GM21619 (cell line): Measurements from ENCODE around the gene SYNE3.
A peak's percentile ranks its signal among the peaks of the same experiment; 100 is the strongest.

Experiments
- ATAC-seq: cut with Tn5 transposase; IDR thresholded peaks from one replicate; pipeline ENCODE4 v1.9.1; 2021; ENCODE audit not compliant: unreplicated experiment

SYNE3 gene, protein sequence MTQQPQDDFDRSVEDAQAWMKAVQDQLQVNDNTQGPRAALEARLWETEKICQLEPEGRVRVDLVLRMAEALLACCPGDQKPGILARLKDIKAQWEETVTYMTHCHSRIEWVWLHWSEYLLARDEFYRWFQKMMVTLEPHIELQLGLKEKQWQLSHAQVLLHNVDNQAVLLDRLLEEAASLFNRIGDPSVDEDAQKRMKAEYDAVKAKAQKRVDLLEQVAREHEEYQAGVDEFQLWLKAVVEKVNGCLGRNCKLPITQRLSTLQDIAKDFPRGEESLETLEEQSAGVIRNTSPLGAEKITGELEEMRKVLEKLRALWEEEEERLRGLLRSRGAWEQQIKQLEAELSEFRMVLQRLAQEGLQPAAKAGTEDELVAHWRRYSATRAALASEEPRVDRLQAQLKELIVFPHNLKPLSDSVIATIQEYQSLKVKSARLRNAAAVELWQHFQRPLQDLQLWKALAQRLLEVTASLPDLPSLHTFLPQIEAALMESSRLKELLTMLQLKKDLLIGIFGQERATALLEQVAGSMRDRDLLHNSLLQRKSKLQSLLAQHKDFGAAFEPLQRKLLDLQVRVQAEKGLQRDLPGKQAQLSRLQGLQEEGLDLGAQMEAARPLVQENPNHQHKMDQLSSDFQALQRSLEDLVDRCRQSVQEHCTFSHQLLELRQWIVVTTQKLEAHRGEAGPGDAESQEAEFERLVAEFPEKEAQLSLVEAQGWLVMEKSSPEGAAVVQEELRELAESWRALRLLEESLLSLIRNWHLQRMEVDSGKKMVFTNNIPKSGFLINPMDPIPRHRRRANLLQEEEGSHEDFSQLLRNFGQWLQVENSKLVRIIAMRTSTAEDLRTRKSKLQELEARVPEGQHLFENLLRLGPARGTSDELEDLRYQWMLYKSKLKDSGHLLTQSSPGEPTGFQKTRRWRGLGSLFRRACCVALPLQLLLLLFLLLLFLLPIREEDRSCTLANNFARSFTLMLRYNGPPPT

DNA sequence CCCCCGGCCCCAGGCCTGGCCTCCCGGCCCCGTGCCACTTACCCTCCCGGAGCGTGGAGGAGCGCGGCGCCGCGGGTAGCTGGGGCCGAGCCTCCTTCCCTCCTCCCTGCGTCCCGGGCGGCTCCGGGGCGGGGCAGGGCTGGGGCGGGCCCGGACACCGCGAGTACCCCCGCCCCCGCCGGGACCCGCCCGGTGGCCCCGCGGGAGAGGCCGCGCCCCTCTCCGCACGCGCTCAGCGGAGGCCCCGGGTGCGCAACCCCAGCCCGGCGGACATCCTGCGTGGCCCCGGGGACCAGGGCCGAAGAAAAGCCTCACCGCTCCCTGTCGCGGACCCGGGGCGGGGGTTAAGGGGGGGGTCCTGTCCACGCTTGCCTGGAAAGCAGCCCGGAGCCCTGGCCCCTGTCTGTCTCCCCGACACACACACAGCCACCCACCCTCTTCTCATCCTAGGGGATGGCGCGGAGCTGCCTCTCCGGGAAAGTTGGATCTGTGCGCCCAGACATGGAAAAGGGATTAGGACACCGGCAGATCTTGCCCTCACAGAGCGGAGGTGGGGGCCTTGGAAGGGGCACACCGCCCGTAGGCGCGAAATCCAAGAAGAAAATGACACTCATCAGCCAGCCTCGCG lies at the start of gene SYNE3:
Gene SYNE3, minus strand, starts transcription at position 97 of the 628 bp plus-strand sequence. CDS start 40,829 bp downstream, outside the sequence.
- peak; percentile 42 for ATAC-seq

DNA sequence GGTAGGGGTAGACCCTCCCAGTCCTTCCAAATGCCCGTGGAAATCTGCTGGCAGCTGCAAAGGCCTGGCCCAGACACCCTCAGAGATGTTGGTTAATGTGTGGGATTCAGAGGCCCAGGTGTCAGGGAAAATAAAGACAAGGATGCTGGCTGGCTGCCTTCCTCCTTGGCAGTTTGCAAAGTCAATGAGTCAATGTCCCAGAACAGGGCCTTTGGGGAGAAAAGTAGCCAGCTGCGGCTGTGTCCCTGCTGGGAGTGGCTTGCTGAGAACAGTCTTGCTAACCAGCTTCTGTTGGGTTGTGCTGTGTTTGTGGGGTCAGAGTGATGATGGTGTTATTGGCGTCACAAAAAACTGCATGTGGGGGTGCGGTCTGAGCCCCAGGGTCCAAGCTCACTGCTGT lies 47.6 kb upstream of the SYNE3 start:
- no peak for ATAC-seq

DNA sequence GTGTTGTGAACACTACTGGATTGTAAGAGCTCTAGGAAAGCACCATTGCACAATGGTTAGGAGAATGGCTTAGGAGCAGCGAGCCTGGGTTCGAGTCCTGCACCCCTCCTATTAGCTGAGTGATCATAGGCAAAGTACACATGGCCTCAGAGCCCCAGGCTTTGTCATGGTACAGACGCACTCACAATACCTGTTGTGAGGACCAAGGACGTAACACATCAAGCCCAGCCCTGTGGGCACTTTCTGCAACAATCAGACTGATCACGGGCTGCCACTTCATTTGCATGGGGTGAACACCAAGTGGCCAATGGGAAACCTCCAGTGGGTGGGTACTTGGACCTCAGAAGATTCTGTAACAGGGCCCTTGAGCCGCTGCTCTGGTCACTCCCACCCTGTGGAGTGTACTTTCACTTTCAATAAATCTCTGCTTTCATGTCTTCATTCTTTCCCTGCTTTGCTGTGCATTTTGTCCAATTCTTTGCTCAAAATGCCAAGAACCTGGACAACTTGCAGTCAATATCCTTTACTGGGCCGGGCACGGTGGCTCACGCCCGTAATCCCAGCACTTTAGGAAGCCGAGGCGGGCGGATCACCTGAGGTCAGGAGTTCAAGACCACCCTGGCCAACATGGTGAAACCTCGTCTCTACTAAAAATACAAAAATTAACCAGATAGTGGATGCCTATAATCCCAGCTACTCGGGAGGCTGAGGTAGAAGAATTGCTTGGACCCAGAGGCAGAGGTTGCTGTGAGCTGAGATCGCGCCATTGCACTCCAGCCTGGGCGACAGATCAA lies 46.6 kb upstream of the SYNE3 start:
- no peak for ATAC-seq

DNA sequence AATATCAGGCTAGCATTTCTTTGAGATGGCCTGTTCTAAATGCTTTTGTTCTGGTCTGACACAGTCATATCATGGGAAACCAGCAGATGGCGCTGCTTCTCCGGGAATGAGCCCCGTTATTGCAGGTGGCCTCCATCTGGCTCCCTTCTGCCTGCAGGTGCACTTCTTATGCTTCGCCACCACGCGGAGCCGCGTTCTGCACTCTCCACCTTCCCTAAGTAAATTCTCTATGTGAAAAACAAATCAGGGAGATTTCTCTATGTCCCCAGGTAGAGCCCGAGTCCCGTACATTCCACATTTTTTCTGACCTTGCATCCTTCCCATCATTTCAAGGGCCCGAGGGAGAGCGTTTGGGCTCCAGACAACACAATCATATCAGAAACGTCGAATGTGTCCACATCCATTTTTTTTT lies 44.6 kb upstream of the SYNE3 start:
- peak; percentile 89 for ATAC-seq

DNA sequence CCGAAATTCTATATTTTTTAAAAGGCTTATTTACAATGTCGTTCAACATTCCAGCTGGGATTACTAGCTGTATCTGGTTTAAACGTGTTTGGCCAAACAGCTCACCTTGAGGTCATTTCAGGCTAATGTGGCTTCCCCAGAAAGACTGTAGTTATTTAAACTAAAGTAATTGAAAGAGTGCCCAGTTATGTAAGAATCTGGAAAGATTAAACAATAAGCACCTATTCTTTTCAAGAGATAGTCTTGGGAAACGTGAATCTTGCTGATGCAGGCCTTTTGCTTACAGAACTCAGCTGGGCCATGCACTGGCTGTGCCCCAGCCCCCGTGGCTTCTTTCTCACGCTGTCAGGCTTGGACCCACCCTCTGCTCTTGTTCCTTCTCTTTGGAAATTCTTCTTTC lies 42.8 kb upstream of the SYNE3 start:
- no peak for ATAC-seq

DNA sequence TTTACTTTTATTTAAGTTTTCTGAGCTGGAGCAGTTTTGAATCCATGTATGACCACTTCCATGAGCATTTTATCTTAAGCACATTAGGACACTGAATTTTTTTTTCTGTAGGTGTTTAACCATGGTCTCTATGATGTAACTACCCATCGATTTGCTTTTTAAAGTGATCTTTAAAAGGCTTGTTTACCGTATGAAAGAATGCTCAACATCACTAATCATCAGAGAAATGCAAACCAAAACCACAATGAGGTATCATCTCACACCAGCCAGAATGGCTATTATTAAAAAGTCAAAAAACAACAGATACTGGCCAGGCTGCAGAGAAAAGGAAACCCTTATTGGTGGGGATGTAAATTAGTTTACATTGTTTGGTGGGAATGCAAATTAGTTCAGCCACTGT lies 41.4 kb upstream of the SYNE3 start:
- ATAC-seq, result no peak

DNA sequence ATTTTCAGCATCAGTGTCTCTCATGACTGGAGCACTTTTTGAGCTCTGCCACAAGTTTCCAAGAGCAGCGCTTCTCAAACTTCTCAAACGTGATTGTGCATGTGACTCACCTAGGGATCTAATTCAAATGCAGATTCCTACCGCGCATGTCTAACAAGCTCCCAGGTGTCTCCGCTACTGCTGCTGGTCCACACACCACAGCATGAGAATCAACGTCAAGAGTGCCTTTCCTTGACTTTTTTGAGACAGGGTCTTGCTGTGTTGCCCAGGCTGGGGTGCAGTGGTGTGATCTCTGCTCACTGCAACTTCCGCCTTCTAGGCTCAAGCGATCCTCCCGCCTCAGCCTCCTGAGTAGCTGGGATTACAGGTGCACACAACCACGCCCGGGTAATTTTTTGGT lies 40.8 kb upstream of the SYNE3 start:
- ATAC-seq, result no peak

DNA sequence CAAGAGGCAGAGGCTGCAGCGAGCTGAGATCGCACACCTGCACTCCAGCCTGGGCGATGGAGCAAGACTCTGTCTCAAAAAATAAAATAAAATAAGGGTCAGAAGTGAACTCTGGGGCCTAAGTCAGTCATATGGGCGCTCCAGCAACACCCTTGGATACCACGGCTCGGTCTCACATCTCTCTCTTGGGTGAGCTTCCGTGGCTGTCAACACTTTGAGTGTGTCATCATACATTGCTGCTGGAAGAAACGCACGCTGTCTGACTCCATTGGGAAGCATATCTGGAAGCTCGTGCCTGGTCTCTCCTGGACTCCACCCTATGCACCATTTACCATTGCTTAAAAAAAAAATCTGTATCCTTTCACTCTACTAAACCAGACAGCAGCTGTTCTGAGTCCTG lies 38.6 kb upstream of the SYNE3 start:
- no peak for ATAC-seq

DNA sequence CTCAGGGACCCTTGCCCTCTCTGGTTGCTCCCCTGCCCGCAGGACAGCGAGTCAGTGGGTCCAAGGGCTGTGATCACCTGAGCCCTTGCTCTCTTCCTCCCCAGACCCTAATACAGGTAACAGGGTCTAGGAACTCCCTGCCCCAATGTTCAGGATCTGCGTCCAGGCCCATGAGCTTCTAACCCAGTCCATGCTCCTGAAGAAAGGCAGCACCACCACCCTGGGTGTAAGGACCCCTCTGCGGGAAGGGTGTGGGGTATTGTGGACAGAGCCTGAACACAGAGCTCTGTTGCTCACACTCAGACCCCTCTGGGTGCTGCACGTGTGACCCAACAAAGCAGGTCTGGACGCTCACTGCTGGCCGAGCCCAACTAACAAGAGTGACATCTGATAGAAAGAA lies 36.7 kb upstream of the SYNE3 start:
- no peak for ATAC-seq

DNA sequence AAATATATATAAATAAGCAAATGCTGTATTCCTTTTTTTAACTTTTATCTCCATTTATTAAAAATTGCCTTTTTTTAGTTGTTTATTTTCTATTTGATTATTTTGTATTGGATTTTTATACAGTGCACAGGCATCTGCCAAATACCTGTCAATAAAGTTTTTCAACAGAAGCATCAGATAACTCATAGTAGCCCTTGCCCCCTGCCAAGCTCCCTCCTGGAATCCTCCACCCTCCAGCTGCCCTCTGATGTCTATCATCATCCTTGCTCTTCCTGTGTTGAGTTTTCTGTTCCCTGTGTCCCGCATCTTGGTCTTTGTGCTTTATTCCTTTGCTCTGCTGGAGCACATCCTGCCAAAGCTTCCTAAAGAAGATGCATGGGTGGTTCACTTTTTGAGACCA lies 35.0 kb upstream of the SYNE3 start:
- ATAC-seq, result no peak

DNA sequence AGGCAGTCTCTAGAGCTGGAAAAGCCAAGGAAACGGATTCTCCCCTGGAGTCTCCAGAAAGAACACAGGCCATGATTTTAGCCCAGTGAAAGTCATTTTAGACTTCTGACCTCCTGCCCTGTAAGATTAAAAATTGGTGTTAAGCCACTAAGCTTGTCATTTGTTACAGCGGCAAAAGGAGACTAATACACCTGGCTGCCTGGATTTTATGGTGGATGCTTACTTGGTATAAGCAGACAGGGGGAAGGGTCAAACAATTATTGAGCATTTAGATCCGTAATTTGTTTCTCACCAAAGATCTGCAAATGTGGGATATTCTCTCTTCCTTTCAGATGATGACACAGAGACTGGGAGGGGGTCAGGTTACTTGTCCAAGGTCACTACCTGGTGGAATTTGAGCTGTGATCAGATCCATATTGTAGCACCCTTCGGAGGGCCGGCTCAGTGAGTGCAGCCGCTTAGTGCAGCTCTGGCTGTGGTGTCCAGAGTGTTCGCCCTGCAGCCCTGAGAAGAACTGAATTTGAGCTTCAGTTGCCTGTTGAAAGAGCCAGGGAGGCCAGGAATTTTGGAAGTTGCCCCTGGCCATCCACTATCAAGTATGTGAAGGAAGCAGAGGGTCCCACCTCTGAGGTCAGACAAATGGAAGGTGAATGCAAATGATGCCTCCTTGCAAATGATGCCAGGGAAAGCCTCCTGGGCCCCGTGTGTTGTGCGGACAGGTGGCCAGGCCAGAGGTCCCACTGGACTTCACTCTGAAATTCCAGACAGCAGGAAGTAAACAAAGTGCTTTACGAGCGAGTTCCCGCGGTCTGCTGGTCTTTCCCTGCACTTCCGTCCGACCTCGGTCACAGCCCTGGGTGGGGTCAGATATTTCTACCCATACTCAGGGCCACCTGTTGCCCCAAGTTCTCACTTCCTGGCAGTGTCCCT lies 33.5 kb upstream of the SYNE3 start:
- no peak for ATAC-seq

DNA sequence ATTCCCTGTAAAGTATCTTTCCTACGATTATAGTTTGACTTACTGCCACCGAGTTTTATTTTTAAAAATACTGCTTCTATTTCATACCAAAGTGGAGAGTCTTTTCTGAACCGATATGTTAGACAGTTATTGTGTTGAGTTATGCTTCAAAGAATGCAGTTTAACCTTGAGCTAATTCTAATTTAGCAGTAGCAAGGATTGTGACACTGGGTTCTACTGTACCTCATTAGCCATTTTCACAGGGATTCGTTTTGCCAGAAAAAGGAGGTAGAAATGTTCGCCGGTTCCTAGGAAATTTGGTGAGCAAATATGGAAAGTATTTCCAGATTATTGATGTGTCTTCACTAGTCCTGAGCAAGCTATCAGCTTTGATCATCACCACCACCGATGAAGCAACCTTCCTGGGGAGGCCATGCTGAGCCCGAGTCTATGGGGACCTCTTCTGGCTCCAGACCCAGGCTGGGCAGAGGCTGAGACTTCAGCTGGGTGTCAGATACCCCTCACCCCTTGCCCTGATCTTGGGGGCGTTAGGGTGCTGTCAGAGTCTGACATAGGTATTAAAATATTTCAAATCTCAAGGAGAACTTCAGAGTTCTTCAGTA lies 32.0 kb upstream of the SYNE3 start:
- no peak for ATAC-seq

DNA sequence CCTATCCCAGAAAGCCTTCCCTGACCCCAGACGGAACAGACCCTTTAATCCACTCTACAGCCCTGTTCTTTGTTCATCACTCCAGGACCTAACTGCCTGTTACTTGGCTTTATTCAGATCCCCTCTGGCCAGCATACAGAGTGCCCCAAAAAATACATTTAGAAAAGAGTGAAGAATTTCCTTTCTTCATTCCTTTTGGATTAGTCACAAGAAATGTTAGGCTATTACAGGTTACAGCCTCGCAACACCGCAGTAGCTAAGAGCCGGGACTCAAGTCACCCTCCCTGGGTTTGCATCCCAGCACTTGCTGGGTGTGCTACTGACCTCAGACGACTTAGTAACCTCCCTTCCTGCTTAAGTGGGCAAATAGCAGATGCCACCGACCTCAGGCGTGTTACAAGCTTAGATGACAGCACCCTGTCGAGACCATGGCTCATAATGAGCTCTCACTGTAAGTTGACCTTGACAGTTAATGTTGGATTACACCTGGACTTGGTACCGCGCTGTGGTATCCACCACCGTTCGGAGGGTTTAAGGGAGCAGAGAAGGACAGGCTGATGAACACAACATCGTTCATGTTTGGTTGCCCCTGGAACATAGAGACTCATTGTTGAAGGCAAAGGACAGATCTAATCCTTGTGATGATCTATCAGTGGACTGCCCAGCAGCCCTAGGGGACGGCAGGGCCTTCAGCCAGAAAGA lies 31.3 kb upstream of the SYNE3 start:
- ATAC-seq, result no peak

DNA sequence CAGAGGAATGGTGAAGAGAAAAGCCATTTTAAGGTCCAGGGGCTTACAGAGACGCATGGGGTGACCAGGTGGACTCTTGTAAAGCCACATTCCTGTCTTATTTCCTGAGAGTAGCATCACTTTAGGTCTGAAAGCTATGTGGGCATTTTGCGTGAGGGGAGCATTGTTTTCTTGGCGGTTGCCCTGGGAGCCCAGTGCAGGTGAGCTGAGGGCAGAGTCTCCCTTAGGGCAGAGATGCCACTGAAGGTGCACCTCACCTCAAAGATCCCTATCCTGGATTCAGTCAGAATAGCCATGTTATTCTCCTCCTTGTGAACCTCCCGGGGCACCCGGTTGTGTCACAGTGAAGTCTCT lies 30.8 kb upstream of the SYNE3 start:
- ATAC-seq, result no peak

DNA sequence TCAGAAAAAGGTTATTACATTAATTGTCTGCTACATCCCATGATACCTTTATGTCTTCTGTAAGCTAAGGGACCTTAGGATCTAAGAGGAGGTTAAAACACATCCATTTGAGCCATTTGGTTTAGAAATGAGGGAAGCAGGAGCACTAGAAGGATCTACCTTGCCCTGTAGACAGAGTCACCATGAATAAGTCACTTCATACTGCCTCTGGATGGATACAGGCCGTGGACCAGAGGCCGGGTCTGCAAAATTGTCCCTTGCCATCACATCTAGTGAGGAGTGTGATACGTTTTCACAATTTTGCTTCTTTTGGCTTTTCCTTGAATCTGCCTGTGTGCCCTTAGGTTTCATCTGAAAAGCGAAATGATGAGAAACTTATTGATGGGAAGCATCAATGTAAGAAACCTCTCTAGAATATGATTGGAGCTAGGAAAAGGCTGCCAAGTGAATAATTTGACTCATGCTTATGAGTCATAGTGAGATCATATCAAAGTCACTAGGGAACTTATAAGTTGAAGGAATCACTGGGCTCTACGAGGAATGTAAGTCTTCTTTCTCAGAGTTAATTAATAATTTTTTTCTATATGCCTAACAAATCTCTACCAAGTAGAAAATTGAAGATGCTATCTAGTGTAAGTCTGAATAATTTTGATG lies 29.2 kb upstream of the SYNE3 start:
- ATAC-seq, result no peak

DNA sequence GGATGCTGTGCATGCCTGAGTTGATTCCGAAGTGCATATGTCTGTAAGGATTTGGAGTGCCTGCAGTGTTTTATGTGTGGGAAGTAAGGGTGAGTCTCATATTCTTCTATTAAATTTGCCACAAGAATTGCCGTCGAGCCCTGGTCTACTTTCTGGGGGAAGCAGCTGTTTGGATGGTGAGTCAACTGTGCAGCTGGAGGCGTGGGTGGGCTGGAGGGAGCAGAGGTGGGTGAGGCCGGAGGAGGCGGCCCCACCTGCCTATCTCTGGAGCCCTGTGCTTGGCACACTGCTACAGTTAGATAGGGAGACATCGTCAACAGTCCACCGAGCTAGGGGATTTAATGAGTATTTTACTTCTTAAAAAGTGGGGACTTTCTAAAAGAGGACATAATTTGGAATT lies 28.1 kb upstream of the SYNE3 start:
- ATAC-seq, result no peak

DNA sequence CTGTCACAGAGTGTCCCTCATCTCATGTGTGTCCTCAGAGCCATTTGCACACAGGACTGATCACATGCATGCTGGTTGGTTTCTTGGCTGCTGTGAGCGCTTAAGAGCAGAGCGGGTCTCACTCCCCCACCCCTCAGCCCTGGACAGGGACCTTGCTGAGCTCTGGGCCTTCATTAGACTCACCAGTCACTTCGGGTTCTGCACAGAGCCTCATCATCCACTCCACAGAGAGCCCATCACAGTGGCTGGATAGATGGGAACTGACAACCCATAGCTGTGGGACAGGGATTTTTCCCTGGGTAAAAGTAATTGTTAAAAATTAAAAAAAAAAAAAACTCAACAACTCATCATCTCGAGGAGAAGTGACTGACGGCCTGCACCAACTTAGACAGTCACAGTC lies 26.6 kb upstream of the SYNE3 start:
- ATAC-seq, result no peak
